GM21526 (cell line): ENCODE results near the gene ATF7IP2.
"Not testable (repeated sequence)": the region's sequence is repeated elsewhere in the genome, so short reads cannot be mapped to it uniquely, and the experiment has no call there.

ENCODE experiments used
- ATAC-seq: cut with Tn5 transposase; IDR thresholded peaks from one replicate; pipeline ENCODE4 v1.9.1; 2021; ENCODE audit warnings: moderate library complexity; ENCODE audit not compliant: unreplicated experiment, low FRiP score

ATF7IP2 gene

GRCh38 chr16:10373556-10373955 is 12.3 kb upstream of the ATF7IP2 start:
- no peak for ATAC-seq

- no peak for ATAC-seq
Observed at GRCh38 chr16:10376229-10376628, 9.6 kb upstream of the ATF7IP2 start.

- no peak for ATAC-seq
Observed at GRCh38 chr16:10383626-10384025, 2.2 kb upstream of the ATF7IP2 start.

GRCh38 chr16:10386517-10387100 is 748 bp downstream of the ATF7IP2 start:
- no peak for ATAC-seq

GRCh38 chr16:10387188-10387617 is 1.3 kb downstream of the ATF7IP2 start:
- ATAC-seq = no peak

- ATAC-seq = no peak
Observed at GRCh38 chr16:10388988-10389387, 3.1 kb downstream of the ATF7IP2 start.

- no peak for ATAC-seq
Observed at GRCh38 chr16:10390330-10390729, 4.5 kb downstream of the ATF7IP2 start.

- ATAC-seq = no peak
Observed at GRCh38 chr16:10390867-10391266, 5.0 kb downstream of the ATF7IP2 start.

- no peak for ATAC-seq
Observed at GRCh38 chr16:10391339-10391738, 5.5 kb downstream of the ATF7IP2 start.

GRCh38 chr16:10402975-10403374 is 17.1 kb downstream of the ATF7IP2 start:
- ATAC-seq = no peak

GRCh38 chr16:10405386-10405939 is 19.6 kb downstream of the ATF7IP2 start:
- ATAC-seq = no peak

GRCh38 chr16:10408824-10409381 is 23.0 kb downstream of the ATF7IP2 start:
- ATAC-seq = no peak

GRCh38 chr16:10409713-10410112 is 23.9 kb downstream of the ATF7IP2 start:
- not testable (repeated sequence) for ATAC-seq

- no peak for ATAC-seq
Observed at GRCh38 chr16:10410469-10410868, 24.6 kb downstream of the ATF7IP2 start.

GRCh38 chr16:10412935-10413601 is 27.2 kb downstream of the ATF7IP2 start:
- no peak for ATAC-seq

- ATAC-seq = not testable (repeated sequence)
Observed at GRCh38 chr16:10418204-10418603, 32.3 kb downstream of the ATF7IP2 start.

GRCh38 chr16:10419701-10420100 is 33.8 kb downstream of the ATF7IP2 start:
- ATAC-seq = no peak

GRCh38 chr16:10421596-10421995 is 35.7 kb downstream of the ATF7IP2 start:
- ATAC-seq = no peak

- ATAC-seq = no peak
Observed at GRCh38 chr16:10428433-10429168, 42.7 kb downstream of the ATF7IP2 start.

- not testable (repeated sequence) for ATAC-seq
Observed at GRCh38 chr16:10429299-10429969, 43.6 kb downstream of the ATF7IP2 start.
